Liver (tissue), 9 donors: ENCODE measurements around the gene B4GALT4. TPM values are rescaled to one million over a fixed set of nuclear protein-coding genes. Genes with fewer than 3 reads are reported as not detected.

Experiments
- DNase-seq: peaks from one replicate; pipeline ENCODE4 v3.0.0-alpha.2; 2017; ENCODE audit warnings: low spot score
- H3K27ac ChIP-seq, 2 donors: one replicate each; pipeline ENCODE4 v1.7.0; 2013; ENCODE audit warnings: inconsistent platforms in 2 of 2, low read length in 2 of 2, control low read depth in 1 of 2, low read depth in 1 of 2, mild to moderate bottlenecking in 1 of 2
- H3K27me3 ChIP-seq, 4 donors: one replicate each; pipeline versions ENCODE4 v1.6.1 to v1.7.0; 2013; ENCODE audit warnings: low read length in 3 of 4, inconsistent platforms in 1 of 4, mild to moderate bottlenecking in 1 of 4, moderate library complexity in 1 of 4; ENCODE audit not compliant: control insufficient read depth in 4 of 4, insufficient read depth in 4 of 4
- H3K36me3 ChIP-seq, 4 donors: one replicate each; pipeline versions ENCODE4 v1.6.1 to v1.7.0; 2013; ENCODE audit warnings: low read length in 3 of 4, mild to moderate bottlenecking in 3 of 4, low read depth in 1 of 4, moderate library complexity in 1 of 4; ENCODE audit not compliant: control insufficient read depth in 4 of 4, insufficient read depth in 3 of 4
- H3K4me1 ChIP-seq, 4 donors: one replicate each; pipeline versions ENCODE4 v1.6.1 to v1.7.0; 2013; ENCODE audit warnings: low read length in 3 of 4, mild to moderate bottlenecking in 3 of 4, moderate library complexity in 1 of 4; ENCODE audit not compliant: control insufficient read depth in 4 of 4, insufficient read depth in 4 of 4
- H3K4me3 ChIP-seq, 3 donors: one replicate each; pipeline versions ENCODE4 v1.6.1 to v1.7.0; 2013; ENCODE audit warnings: low read length in 3 of 3, control low read depth in 1 of 3, low read depth in 1 of 3, mild to moderate bottlenecking in 1 of 3
- H3K9ac ChIP-seq, 2 donors: one replicate each; pipeline ENCODE4 v1.7.0; 2013; ENCODE audit warnings: low read length in 2 of 2, mild to moderate bottlenecking in 2 of 2, moderate library complexity in 2 of 2, control low read depth in 1 of 2, low read depth in 1 of 2
- H3K9me3 ChIP-seq, 4 donors: one replicate each; pipeline versions ENCODE4 v1.6.1 to v1.7.0; 2013; ENCODE audit warnings: low read length in 3 of 4; ENCODE audit not compliant: control insufficient read depth in 4 of 4
- EGR1 ChIP-seq, 2 donors: IDR thresholded peaks; 2 replicates each; pipeline ENCODE4 v1.6.1; 2016 to 2018; ENCODE audit warnings: antibody characterized with exemption in 2 of 2, low read depth in 2 of 2
- FOXA2 ChIP-seq: IDR thresholded peaks from 2 replicates; pipeline ENCODE4 v1.6.1; 2016; ENCODE audit warnings: antibody characterized with exemption
- GABPA ChIP-seq, 2 donors: IDR thresholded peaks in 1 of 2; conservative IDR thresholded peaks in 1 of 2; 2 replicates each; pipeline ENCODE4 v1.6.1; 2016; ENCODE audit warnings: antibody characterized with exemption in 2 of 2, mild to moderate bottlenecking in 1 of 2, moderate library complexity in 1 of 2
- HNF4G ChIP-seq: IDR thresholded peaks from 2 replicates; pipeline ENCODE4 v1.6.1; 2016; ENCODE audit warnings: antibody characterized with exemption
- JUND ChIP-seq, 2 donors: IDR thresholded peaks; 2 replicates each; pipeline ENCODE4 v1.6.1; 2016; ENCODE audit warnings: antibody characterized with exemption in 2 of 2
- NR2F2 ChIP-seq: IDR thresholded peaks from 2 replicates; pipeline ENCODE4 v1.6.1; 2016; ENCODE audit warnings: antibody characterized with exemption
- RAD21 ChIP-seq, 2 donors: IDR thresholded peaks; 2 replicates each; pipeline ENCODE4 v1.6.1; 2016; ENCODE audit warnings: antibody characterized with exemption in 2 of 2, mild to moderate bottlenecking in 2 of 2
- RXRA ChIP-seq, 2 donors: IDR thresholded peaks; 2 replicates each; pipeline ENCODE4 v1.6.1; 2017 to 2018; ENCODE audit warnings: antibody characterized with exemption in 2 of 2, mild to moderate bottlenecking in 1 of 2
- TAF1 ChIP-seq: conservative IDR thresholded peaks from 2 replicates; pipeline ENCODE4 v1.6.1; 2016; ENCODE audit warnings: antibody characterized with exemption, mild to moderate bottlenecking
- YY1 ChIP-seq: IDR thresholded peaks from 2 replicates; pipeline ENCODE4 v1.6.1; 2016; ENCODE audit warnings: antibody characterized with exemption, mild to moderate bottlenecking
- WGBS: extraction: QIAGEN DNeasy Blood & Tissue Kit; methylation state at CpG from one replicate; pipeline ENCODE4 v1.1.7; 2013; 5-methylcytosine and 5-hydroxymethylcytosine counted together
- polyA plus RNA-seq, 2 donors: library from polyadenylated mRNA; stranded (reverse) in 1 of 2; unstranded in 1 of 2; fragments of 200-250 nt in 1 of 2; fragments of >200 nt in 1 of 2; fragmentation: Nextera tagmentation in 1 of 2; extraction: Ambion mirVana in 1 of 2; gene quantifications; one replicate each; pipeline versions ENCODE4 v1.2.1 to v1.2.3, GENCODE V29; 2013 to 2015
- total RNA-seq, 2 donors: library from RNA; depleted of rRNA; stranded (reverse); fragments of >200 nt; gene quantifications; one replicate each; pipeline ENCODE4 v1.2.3, GENCODE V29; 2014
- TF ChIP-seq, protein P1 (sequence below): fragments of 150-350 bp; IDR thresholded peaks from 2 replicates; pipeline ENCODE4 v1.5.1; 2017; ENCODE audit warnings: improper control_type of control experiment, low read depth, low read length; ENCODE audit not compliant: missing input control
- TF ChIP-seq, protein P2 (sequence below): IDR thresholded peaks from 2 replicates; pipeline ENCODE4 v1.6.1; 2016; ENCODE audit warnings: antibody characterized with exemption
- TF ChIP-seq, protein P3 (sequence below): IDR thresholded peaks from 2 replicates; pipeline ENCODE4 v1.6.1; 2016; ENCODE audit warnings: antibody characterized with exemption
- TF ChIP-seq, protein P4 (sequence below): IDR thresholded peaks from 2 replicates; pipeline ENCODE4 v1.6.1; 2016; ENCODE audit warnings: antibody characterized with exemption, mild to moderate bottlenecking
- TF ChIP-seq, protein P5 (sequence below): IDR thresholded peaks from 2 replicates; pipeline ENCODE4 v1.6.1; 2016; ENCODE audit warnings: antibody characterized with exemption
- donor health status: healthy.
- donor health status: healthy.
- donor health status: healthy.
- donor health status: healthy.
- donor health status: healthy.

B4GALT4 gene
- total and polyA plus RNA-seq, 4 donors, result 9.3 to 14.6 (median 10.5) TPM

DNA sequence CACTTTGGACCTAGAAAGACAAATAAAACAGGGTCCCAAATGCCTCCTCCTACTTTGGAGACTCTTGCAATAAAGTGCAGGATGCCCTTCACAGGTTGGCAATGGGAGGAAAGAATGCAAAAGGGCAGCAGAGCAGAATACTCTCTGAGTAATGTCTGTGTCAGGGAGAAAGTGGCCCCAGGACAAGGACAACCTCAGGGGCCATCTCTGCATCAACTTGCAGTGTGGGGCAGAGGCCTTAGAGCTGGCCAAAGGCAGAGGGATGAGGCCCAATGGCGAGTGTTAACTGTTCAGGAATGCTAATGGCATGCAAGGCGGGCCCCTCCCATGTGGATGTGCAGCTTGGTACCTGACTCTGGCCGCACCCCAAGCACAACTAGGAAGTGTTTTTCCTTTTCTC is 58.9 kb downstream of the B4GALT4 start:
- H3K36me3 ChIP-seq, result no peaks in the 10 kb centered on the region
- no peaks in the 10 kb centered on the region for H3K9me3 ChIP-seq
- DNase-seq, result no peak
- no peak overlapping the region for H3K9ac ChIP-seq
- TF ChIP-seq, protein P1, sequence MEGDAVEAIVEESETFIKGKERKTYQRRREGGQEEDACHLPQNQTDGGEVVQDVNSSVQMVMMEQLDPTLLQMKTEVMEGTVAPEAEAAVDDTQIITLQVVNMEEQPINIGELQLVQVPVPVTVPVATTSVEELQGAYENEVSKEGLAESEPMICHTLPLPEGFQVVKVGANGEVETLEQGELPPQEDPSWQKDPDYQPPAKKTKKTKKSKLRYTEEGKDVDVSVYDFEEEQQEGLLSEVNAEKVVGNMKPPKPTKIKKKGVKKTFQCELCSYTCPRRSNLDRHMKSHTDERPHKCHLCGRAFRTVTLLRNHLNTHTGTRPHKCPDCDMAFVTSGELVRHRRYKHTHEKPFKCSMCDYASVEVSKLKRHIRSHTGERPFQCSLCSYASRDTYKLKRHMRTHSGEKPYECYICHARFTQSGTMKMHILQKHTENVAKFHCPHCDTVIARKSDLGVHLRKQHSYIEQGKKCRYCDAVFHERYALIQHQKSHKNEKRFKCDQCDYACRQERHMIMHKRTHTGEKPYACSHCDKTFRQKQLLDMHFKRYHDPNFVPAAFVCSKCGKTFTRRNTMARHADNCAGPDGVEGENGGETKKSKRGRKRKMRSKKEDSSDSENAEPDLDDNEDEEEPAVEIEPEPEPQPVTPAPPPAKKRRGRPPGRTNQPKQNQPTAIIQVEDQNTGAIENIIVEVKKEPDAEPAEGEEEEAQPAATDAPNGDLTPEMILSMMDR, result no peak
- H3K27ac ChIP-seq, result no peak overlapping the region
- peaks cover 0 to under 1% (median 0%) of the 10 kb centered on the region in 4 donors for H3K27me3 ChIP-seq
- no peak overlapping the region for H3K4me3 ChIP-seq
- WGBS, result 78% methylated on average over 3 of the region's 3 CpGs
- H3K4me1 ChIP-seq, result no peaks in the 10 kb centered on the region

DNA sequence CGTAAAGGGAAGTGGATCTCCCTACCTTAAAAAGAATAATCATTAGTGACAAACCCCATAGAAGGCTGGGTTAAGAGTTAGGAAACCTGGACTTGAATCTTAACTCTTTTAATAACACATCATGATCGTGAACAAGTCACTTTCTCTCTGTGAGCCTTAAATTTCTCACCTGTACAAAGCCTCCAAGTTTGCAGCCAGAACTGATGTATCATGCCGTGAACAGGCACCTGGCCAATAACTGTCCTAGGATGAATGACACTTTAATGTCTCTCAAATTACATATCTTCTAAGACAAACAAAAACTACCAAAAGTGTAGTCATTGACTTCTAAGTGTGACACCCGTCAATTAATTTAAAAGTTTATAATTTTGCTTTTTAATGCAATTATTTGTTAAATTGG is 63.4 kb downstream of the B4GALT4 start:
- no peak overlapping the region for H3K4me3 ChIP-seq
- no peak overlapping the region for H3K9ac ChIP-seq
- H3K36me3 ChIP-seq, result no peaks in the 10 kb centered on the region
- peaks cover 0 to 2% (median 0%) of the 10 kb centered on the region in 4 donors for H3K4me1 ChIP-seq
- DNase-seq, result no peak
- TF ChIP-seq, protein P2, sequence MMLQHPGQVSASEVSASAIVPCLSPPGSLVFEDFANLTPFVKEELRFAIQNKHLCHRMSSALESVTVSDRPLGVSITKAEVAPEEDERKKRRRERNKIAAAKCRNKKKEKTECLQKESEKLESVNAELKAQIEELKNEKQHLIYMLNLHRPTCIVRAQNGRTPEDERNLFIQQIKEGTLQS, result no peak
- TF ChIP-seq JUND (IDR thresholded peaks at IDR 0.05) (no peak), RXRA (IDR thresholded peaks at IDR 0.05) (no peak), NR2F2 (no peak), YY1 (no peak), RAD21 (IDR thresholded peaks at IDR 0.05) (no peak), HNF4G (no peak), GABPA (IDR thresholded peaks at IDR 0.05 in 1 of 2, conservative IDR thresholded peaks at IDR 0.05 in 1 of 2) (no peak), EGR1 (IDR thresholded peaks at IDR 0.05; ENCODE audit: low read depth in 2 of 2) (no peak), TAF1 (no peak), FOXA2 (no peak)
- TF ChIP-seq, protein P3, sequence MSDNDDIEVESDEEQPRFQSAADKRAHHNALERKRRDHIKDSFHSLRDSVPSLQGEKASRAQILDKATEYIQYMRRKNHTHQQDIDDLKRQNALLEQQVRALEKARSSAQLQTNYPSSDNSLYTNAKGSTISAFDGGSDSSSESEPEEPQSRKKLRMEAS, result no peak
- TF ChIP-seq, protein P4, sequence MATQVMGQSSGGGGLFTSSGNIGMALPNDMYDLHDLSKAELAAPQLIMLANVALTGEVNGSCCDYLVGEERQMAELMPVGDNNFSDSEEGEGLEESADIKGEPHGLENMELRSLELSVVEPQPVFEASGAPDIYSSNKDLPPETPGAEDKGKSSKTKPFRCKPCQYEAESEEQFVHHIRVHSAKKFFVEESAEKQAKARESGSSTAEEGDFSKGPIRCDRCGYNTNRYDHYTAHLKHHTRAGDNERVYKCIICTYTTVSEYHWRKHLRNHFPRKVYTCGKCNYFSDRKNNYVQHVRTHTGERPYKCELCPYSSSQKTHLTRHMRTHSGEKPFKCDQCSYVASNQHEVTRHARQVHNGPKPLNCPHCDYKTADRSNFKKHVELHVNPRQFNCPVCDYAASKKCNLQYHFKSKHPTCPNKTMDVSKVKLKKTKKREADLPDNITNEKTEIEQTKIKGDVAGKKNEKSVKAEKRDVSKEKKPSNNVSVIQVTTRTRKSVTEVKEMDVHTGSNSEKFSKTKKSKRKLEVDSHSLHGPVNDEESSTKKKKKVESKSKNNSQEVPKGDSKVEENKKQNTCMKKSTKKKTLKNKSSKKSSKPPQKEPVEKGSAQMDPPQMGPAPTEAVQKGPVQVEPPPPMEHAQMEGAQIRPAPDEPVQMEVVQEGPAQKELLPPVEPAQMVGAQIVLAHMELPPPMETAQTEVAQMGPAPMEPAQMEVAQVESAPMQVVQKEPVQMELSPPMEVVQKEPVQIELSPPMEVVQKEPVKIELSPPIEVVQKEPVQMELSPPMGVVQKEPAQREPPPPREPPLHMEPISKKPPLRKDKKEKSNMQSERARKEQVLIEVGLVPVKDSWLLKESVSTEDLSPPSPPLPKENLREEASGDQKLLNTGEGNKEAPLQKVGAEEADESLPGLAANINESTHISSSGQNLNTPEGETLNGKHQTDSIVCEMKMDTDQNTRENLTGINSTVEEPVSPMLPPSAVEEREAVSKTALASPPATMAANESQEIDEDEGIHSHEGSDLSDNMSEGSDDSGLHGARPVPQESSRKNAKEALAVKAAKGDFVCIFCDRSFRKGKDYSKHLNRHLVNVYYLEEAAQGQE, result no peak
- TF ChIP-seq, protein P5, sequence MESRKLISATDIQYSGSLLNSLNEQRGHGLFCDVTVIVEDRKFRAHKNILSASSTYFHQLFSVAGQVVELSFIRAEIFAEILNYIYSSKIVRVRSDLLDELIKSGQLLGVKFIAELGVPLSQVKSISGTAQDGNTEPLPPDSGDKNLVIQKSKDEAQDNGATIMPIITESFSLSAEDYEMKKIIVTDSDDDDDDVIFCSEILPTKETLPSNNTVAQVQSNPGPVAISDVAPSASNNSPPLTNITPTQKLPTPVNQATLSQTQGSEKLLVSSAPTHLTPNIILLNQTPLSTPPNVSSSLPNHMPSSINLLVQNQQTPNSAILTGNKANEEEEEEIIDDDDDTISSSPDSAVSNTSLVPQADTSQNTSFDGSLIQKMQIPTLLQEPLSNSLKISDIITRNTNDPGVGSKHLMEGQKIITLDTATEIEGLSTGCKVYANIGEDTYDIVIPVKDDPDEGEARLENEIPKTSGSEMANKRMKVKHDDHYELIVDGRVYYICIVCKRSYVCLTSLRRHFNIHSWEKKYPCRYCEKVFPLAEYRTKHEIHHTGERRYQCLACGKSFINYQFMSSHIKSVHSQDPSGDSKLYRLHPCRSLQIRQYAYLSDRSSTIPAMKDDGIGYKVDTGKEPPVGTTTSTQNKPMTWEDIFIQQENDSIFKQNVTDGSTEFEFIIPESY, result no peak
- TF ChIP-seq, protein P1, result no peak
- peaks cover 0 to 5% (median 0%) of the 10 kb centered on the region in 4 donors for H3K27me3 ChIP-seq
- no peak overlapping the region for H3K27ac ChIP-seq
- no peaks in the 10 kb centered on the region for H3K9me3 ChIP-seq
- 83% methylated on average over 4 of the region's 4 CpGs for WGBS
